ENCODE results near the gene MMP14.

DNA sequence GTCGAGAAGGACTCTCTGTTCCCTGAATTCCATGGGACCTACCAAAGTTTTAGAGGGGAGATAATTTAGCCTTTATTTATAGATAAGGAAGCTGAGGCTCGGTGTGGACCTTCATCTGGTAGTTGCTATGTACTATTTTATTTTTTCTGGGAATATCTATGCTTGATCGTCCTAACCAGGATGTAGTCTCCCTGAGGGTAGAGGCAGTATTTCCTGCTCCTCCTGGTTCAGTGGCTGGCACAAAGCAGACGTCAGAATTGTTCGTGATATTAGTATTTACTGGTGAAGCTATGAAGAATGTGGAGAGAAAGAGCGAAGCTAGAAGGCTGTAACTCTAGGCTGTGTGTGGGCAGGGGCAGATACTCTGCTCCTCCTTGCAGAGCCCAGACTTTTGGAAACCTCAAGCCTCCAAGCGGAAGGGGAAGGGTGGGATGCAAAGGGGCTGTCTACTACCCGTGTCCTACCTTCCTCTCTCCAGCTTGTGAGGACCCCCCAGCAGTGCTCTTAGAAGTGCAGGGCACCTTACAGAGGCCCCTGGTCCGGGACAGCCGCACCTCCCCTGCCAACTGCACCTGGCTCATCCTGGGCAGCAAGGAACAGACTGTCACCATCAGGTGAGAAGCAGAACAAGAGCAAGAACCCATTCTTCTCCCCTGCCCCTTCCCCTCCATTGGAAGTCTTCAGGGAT is 36.6 kb downstream of the MMP14 start:
- TF ChIP-seq ZNF274 (IDR thresholded peaks at IDR 0.05; ENCODE audit: low read depth, low read length) (no peak), YY1 (IDR thresholded peaks at IDR 0.05; ENCODE audit: insufficient read depth, insufficient read length) (no peak)
